ENCODE results near the gene PACRG.

PACRG gene

GRCh38 chr6:162772466-162772865, 44.7 kb downstream of the PACRG start:
- Histone ChIP-seq H3K4me2 (ENCODE audit: low read length, poor library complexity, severe bottlenecking) (no peak overlapping the region), H3K23ac (ENCODE audit: low read length in 2 of 2) (no peak overlapping the region), H2BK12ac (ENCODE audit: low read length in 2 of 2) (no peak overlapping the region), H4K91ac (ENCODE audit: low read length) (no peak overlapping the region), H3K27me3 (ENCODE audit: control insufficient read depth in 1 of 2, insufficient read depth in 1 of 2, low read length in 2 of 2) (no peaks in the 10 kb centered on the region), H3K9me3 (ENCODE audit: control insufficient read depth, low read length) (peaks cover 3% of the 10 kb centered on the region), H3K4ac (ENCODE audit: low read depth in 1 of 2, low read length in 2 of 2) (no peak overlapping the region), H3K79me1 (replicated peaks; ENCODE audit: low read length, poor library complexity, severe bottlenecking) (no peaks in the 10 kb centered on the region), H2AK5ac (ENCODE audit: low read length, severe bottlenecking) (no peak overlapping the region), H2AFZ (ENCODE audit: low read depth, low read length) (no peak overlapping the region), H3K4me3 (ENCODE audit: insufficient read depth in 1 of 2, low read depth in 1 of 2, low read length in 2 of 2) (no peak overlapping the region), H2BK5ac (ENCODE audit: low read depth, low read length, poor library complexity, severe bottlenecking) (no peak overlapping the region), H3K9ac (ENCODE audit: low read length) (no peak overlapping the region), H4K8ac (ENCODE audit: low read length) (no peak overlapping the region), H2BK15ac (ENCODE audit: low read depth, poor library complexity, severe bottlenecking) (no peak overlapping the region), H3K27ac (ENCODE audit: low read length, poor library complexity, severe bottlenecking) (no peak overlapping the region), H3K14ac (ENCODE audit: low read length in 2 of 2) (no peak overlapping the region), H3K36me3 (ENCODE audit: control insufficient read depth in 1 of 2, insufficient read depth in 2 of 2, low read depth in 1 of 2, low read length in 2 of 2) (no peaks in the 10 kb centered on the region), H3K4me1 (ENCODE audit: control insufficient read depth, insufficient read depth, low read depth, low read length) (no peaks in the 10 kb centered on the region), H3K18ac (ENCODE audit: low read depth in 1 of 2, low read length in 2 of 2) (no peak overlapping the region), H2BK120ac (ENCODE audit: low read depth, low read length) (no peak overlapping the region)
- no peak for DNase-seq

GRCh38 chr6:162773996-162774395, 46.2 kb downstream of the PACRG start:
- Histone ChIP-seq H3K27me3 (ENCODE audit: control insufficient read depth in 1 of 2, insufficient read depth in 1 of 2, low read length in 2 of 2) (no peaks in the 10 kb centered on the region), H3K4me2 (ENCODE audit: low read length, poor library complexity, severe bottlenecking) (no peak overlapping the region), H3K18ac (ENCODE audit: low read depth in 1 of 2, low read length in 2 of 2) (no peak overlapping the region), H4K91ac (ENCODE audit: low read length) (no peak overlapping the region), H2AK5ac (ENCODE audit: low read length, severe bottlenecking) (no peak overlapping the region), H3K27ac (ENCODE audit: low read length, poor library complexity, severe bottlenecking) (no peak overlapping the region), H2BK12ac (ENCODE audit: low read length in 2 of 2) (no peak overlapping the region), H3K4ac (ENCODE audit: low read depth in 1 of 2, low read length in 2 of 2) (no peak overlapping the region), H3K14ac (ENCODE audit: low read length in 2 of 2) (no peak overlapping the region), H3K9me3 (ENCODE audit: control insufficient read depth, low read length) (peaks cover 4% of the 10 kb centered on the region), H3K4me1 (ENCODE audit: control insufficient read depth, insufficient read depth, low read depth, low read length) (no peaks in the 10 kb centered on the region), H3K23ac (ENCODE audit: low read length in 2 of 2) (no peak overlapping the region), H2BK5ac (ENCODE audit: low read depth, low read length, poor library complexity, severe bottlenecking) (no peak overlapping the region), H3K4me3 (ENCODE audit: insufficient read depth in 1 of 2, low read depth in 1 of 2, low read length in 2 of 2) (no peak overlapping the region), H3K9ac (ENCODE audit: low read length) (no peak overlapping the region), H3K36me3 (ENCODE audit: control insufficient read depth in 1 of 2, insufficient read depth in 2 of 2, low read depth in 1 of 2, low read length in 2 of 2) (no peaks in the 10 kb centered on the region), H2BK120ac (ENCODE audit: low read depth, low read length) (no peak overlapping the region), H2AFZ (ENCODE audit: low read depth, low read length) (no peak overlapping the region), H3K79me1 (replicated peaks; ENCODE audit: low read length, poor library complexity, severe bottlenecking) (no peaks in the 10 kb centered on the region), H2BK15ac (ENCODE audit: low read depth, poor library complexity, severe bottlenecking) (no peak overlapping the region), H4K8ac (ENCODE audit: low read length) (no peak overlapping the region)
- DNase-seq: no peak
- 81% methylated on average over 2 of the region's 3 CpGs for WGBS

- Histone ChIP-seq H3K4me2 (ENCODE audit: low read length, poor library complexity, severe bottlenecking) (no peak overlapping the region), H3K23ac (ENCODE audit: low read length in 2 of 2) (no peak overlapping the region), H3K14ac (ENCODE audit: low read length in 2 of 2) (no peak overlapping the region), H2BK120ac (ENCODE audit: low read depth, low read length) (no peak overlapping the region), H2BK5ac (ENCODE audit: low read depth, low read length, poor library complexity, severe bottlenecking) (no peak overlapping the region), H3K27me3 (ENCODE audit: control insufficient read depth in 1 of 2, insufficient read depth in 1 of 2, low read length in 2 of 2) (no peaks in the 10 kb centered on the region), H4K8ac (ENCODE audit: low read length) (no peak overlapping the region), H3K79me1 (replicated peaks; ENCODE audit: low read length, poor library complexity, severe bottlenecking) (no peaks in the 10 kb centered on the region), H2AK5ac (ENCODE audit: low read length, severe bottlenecking) (no peak overlapping the region), H3K27ac (ENCODE audit: low read length, poor library complexity, severe bottlenecking) (no peak overlapping the region), H4K91ac (ENCODE audit: low read length) (no peak overlapping the region), H3K36me3 (ENCODE audit: control insufficient read depth in 1 of 2, insufficient read depth in 2 of 2, low read depth in 1 of 2, low read length in 2 of 2) (no peaks in the 10 kb centered on the region), H2BK12ac (ENCODE audit: low read length in 2 of 2) (no peak overlapping the region), H3K9me3 (ENCODE audit: control insufficient read depth, low read length) (peaks cover 20% of the 10 kb centered on the region), H2AFZ (ENCODE audit: low read depth, low read length) (no peak overlapping the region), H3K4me1 (ENCODE audit: control insufficient read depth, insufficient read depth, low read depth, low read length) (no peaks in the 10 kb centered on the region), H3K4ac (ENCODE audit: low read depth in 1 of 2, low read length in 2 of 2) (no peak overlapping the region), H3K18ac (ENCODE audit: low read depth in 1 of 2, low read length in 2 of 2) (no peak overlapping the region), H3K9ac (ENCODE audit: low read length) (no peak overlapping the region), H3K4me3 (ENCODE audit: insufficient read depth in 1 of 2, low read depth in 1 of 2, low read length in 2 of 2) (no peak overlapping the region), H2BK15ac (ENCODE audit: low read depth, poor library complexity, severe bottlenecking) (no peak overlapping the region)
- no peak for DNase-seq
- WGBS: 87% methylated on average over 7 of the region's 7 CpGs
Measured at GRCh38 chr6:162777091-162777490, 49.3 kb downstream of the PACRG start.

GRCh38 chr6:162778603-162779002, 50.8 kb downstream of the PACRG start:
- Histone ChIP-seq H3K27me3 (ENCODE audit: control insufficient read depth in 1 of 2, insufficient read depth in 1 of 2, low read length in 2 of 2) (no peaks in the 10 kb centered on the region), H4K91ac (ENCODE audit: low read length) (no peak overlapping the region), H3K23ac (ENCODE audit: low read length in 2 of 2) (no peak overlapping the region), H4K8ac (ENCODE audit: low read length) (no peak overlapping the region), H2AK5ac (ENCODE audit: low read length, severe bottlenecking) (no peak overlapping the region), H2BK5ac (ENCODE audit: low read depth, low read length, poor library complexity, severe bottlenecking) (no peak overlapping the region), H3K79me1 (replicated peaks; ENCODE audit: low read length, poor library complexity, severe bottlenecking) (no peaks in the 10 kb centered on the region), H3K36me3 (ENCODE audit: control insufficient read depth in 1 of 2, insufficient read depth in 2 of 2, low read depth in 1 of 2, low read length in 2 of 2) (no peaks in the 10 kb centered on the region), H3K4ac (ENCODE audit: low read depth in 1 of 2, low read length in 2 of 2) (no peak overlapping the region), H3K9ac (ENCODE audit: low read length) (no peak overlapping the region), H2BK15ac (ENCODE audit: low read depth, poor library complexity, severe bottlenecking) (no peak overlapping the region), H3K4me1 (ENCODE audit: control insufficient read depth, insufficient read depth, low read depth, low read length) (no peaks in the 10 kb centered on the region), H3K27ac (ENCODE audit: low read length, poor library complexity, severe bottlenecking) (no peak overlapping the region), H3K18ac (ENCODE audit: low read depth in 1 of 2, low read length in 2 of 2) (no peak overlapping the region), H3K9me3 (ENCODE audit: control insufficient read depth, low read length) (peaks cover 26% of the 10 kb centered on the region), H3K4me2 (ENCODE audit: low read length, poor library complexity, severe bottlenecking) (no peak overlapping the region), H2AFZ (ENCODE audit: low read depth, low read length) (no peak overlapping the region), H2BK120ac (ENCODE audit: low read depth, low read length) (no peak overlapping the region), H3K14ac (ENCODE audit: low read length in 2 of 2) (no peak overlapping the region), H2BK12ac (ENCODE audit: low read length in 2 of 2) (no peak overlapping the region), H3K4me3 (ENCODE audit: insufficient read depth in 1 of 2, low read depth in 1 of 2, low read length in 2 of 2) (no peak overlapping the region)
- no peak for DNase-seq
- WGBS: 94% methylated on average over 6 of the region's 8 CpGs
